Right hindlimb (tissue), 1 donor: ENCODE measurements around the gene ARHGAP22.

ENCODE experiments used
- DNase-seq: peaks from one replicate; pipeline ENCODE4 v3.0.0-alpha.2; 2018

Gene ARHGAP22

GRCh38 chr10:48508791-48509772 is 95.8 kb downstream of the ARHGAP22 start:
- DNase-seq: no peak

- no peak for DNase-seq
Measured at GRCh38 chr10:48507933-48508790, 96.7 kb downstream of the ARHGAP22 start.

GRCh38 chr10:48507494-48507893 is 97.4 kb downstream of the ARHGAP22 start:
- no peak for DNase-seq

- DNase-seq: no peak
Measured at GRCh38 chr10:48506147-48506917, 98.5 kb downstream of the ARHGAP22 start.

GRCh38 chr10:48505394-48506112 is 99.3 kb downstream of the ARHGAP22 start:
- no peak for DNase-seq

GRCh38 chr10:48504141-48504885 is 100.6 kb downstream of the ARHGAP22 start:
- DNase-seq: no peak

GRCh38 chr10:48503293-48503911 is 101.5 kb downstream of the ARHGAP22 start:
- DNase-seq: no peak

GRCh38 chr10:48502791-48503190 is 102.1 kb downstream of the ARHGAP22 start:
- DNase-seq: no peak

GRCh38 chr10:48501787-48502771 is 102.8 kb downstream of the ARHGAP22 start:
- no peak for DNase-seq

GRCh38 chr10:48501226-48501625 is 103.6 kb downstream of the ARHGAP22 start:
- no peak for DNase-seq

GRCh38 chr10:48500771-48501170 is 104.1 kb downstream of the ARHGAP22 start:
- DNase-seq: no peak

GRCh38 chr10:48498940-48499510 is 105.8 kb downstream of the ARHGAP22 start:
- DNase-seq: no peak

- DNase-seq: no peak
Measured at GRCh38 chr10:48497780-48498770, 106.8 kb downstream of the ARHGAP22 start.

GRCh38 chr10:48496831-48497779 is 107.8 kb downstream of the ARHGAP22 start:
- DNase-seq: peak; percentile 50

- DNase-seq: no peak
Measured at GRCh38 chr10:48496105-48496830, 108.6 kb downstream of the ARHGAP22 start.
